Activated CD4-positive, CD25-positive, alpha-beta regulatory T cell treated with anti-CD3 and anti-CD28 coated beads, Interleukin-2, amount 50 U/mL, for 16 hours (primary cell): Measurements from ENCODE around the gene ENDOV.

Experiments used
- DNase-seq: peaks from one replicate; pipeline ENCODE4 v3.0.0-alpha.2; 2020; ENCODE audit warnings: low read depth, low spot score

The ENDOV gene

DNA sequence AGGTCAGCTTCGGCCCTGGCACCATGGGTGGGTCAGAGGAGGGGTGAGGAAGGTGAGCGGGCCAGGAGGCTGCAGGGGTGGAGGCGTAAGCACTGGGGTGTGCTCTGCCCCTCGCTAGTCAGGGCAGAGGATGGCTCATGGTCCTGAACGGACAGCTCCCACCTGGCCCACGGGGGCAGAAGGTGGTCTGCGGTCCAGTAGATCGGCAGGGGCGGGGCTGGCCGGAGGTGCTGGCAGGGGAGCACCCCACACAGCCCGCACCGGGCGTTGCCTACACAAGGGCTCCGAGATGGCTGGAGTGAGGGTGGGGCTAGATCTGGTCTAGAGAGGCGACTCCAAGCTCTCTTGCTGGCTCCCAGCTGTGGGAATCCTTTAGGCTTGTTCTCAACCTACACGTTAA, 53.3 kb downstream of the ENDOV start:
- no peak for DNase-seq

DNA sequence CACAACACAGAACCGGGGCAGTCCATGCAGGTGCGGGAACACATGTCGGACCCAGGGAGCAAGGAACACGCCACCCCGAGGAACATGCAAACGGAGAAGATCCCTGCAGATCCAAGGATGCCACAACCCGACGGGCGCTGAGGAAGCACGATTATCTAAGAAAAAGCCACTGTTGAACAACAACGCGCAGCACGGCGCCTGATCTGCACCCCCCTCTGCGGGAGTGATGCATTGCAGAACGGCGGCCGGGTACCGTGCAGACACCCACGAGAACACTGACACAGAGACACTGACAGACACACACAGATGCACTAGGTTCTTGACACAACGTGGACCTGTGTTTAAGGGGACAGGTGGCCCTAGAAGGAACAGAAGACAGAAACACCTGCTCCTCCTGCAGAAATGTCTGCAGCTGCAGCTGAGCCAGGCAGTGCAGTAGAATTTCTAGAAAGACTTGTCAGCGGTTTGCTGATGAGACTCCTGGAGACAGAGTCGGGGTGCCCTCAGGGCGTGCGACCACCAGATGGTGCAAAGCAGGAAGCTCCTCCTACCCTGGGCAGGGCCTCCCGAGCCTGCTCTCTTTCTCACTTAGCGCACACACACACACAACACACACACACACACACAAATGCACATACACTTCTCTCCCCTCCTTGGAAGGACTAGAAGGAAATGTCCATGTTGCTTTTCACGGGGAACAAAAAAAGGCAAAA, 54.0 kb downstream of the ENDOV start:
- DNase-seq, result no peak

- no peak for DNase-seq
These were observed 54.7 kb downstream of the ENDOV start for GRCh38 chr17:80469667-80470066.

DNA sequence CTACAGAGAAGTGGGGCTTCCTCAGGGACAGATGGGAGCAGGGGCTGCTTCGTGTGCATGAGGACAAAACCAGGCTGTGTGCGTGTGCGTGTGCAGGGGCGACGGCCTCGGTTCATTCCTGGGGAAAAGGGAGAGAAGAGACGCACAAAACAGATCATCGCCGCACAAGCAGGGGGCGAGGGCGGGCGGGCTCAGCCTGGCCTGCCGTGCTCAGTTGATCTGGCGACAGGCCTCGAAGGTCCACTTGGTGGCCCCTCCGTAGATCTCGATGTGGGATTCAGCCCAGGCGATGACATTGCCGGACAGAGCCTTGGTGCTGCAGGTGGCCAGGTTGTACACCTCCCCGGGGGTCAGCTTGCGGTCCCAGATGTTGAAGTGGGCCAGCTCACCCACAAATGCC, 55.6 kb downstream of the ENDOV start:
- no peak for DNase-seq

- no peak for DNase-seq
These were observed 57.0 kb downstream of the ENDOV start for GRCh38 chr17:80471922-80472321.

GRCh38 chr17:80472996-80473395, 58.0 kb downstream of the ENDOV start:
- no peak for DNase-seq

- DNase-seq, result no peak
These were observed 58.7 kb downstream of the ENDOV start for GRCh38 chr17:80473701-80474100.

- DNase-seq, result no peak
These were observed 59.4 kb downstream of the ENDOV start for GRCh38 chr17:80474231-80474960.

- no peak for DNase-seq
These were observed 60.3 kb downstream of the ENDOV start for GRCh38 chr17:80474961-80475909.

GRCh38 chr17:80475910-80476876, 61.2 kb downstream of the ENDOV start, which contains the start of gene NPTX1:
Gene NPTX1, minus strand, starts transcription at chr17:80476607. Its CDS starts 161 bp downstream, at chr17:80476446.
- DNase-seq, result no peak

DNA sequence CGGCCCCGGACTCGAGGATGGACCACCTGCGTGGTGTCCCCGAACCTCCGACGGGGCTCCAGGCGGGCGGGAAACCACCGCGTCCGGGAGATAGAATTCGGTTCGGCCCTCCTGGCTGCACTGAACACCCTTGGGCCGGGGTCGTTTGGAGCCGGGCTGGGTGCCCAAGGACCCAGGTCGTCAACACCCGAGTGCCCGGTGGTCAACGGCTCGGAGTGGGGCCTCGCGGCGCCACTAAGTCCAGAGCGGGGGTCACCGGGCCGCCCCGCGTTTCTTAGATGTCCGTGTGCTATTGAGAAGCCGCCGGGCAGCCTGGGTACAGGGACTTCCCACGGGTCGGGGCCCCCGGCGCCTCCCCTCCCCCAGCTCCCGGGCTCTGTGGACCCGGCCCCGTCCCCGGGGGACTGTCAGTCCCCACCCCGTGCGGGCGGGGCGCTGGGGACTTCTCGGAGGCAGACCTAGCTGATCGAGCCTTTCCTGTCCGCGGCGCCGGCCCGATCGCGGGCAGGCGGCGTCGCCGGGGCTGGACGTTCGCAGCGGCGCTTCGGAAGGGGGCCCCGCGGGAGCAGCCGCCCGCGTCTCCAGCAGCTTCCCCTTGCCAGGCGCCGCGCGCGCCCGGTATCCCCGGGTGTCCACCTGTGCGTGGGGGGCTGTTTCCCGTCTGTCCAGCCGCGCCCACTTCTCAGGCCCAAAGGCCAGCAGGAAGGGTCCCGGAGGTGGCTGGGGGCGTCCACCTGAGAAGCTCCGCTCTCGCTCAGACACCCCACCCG, 62.1 kb downstream of the ENDOV start:
- no peak for DNase-seq

DNA sequence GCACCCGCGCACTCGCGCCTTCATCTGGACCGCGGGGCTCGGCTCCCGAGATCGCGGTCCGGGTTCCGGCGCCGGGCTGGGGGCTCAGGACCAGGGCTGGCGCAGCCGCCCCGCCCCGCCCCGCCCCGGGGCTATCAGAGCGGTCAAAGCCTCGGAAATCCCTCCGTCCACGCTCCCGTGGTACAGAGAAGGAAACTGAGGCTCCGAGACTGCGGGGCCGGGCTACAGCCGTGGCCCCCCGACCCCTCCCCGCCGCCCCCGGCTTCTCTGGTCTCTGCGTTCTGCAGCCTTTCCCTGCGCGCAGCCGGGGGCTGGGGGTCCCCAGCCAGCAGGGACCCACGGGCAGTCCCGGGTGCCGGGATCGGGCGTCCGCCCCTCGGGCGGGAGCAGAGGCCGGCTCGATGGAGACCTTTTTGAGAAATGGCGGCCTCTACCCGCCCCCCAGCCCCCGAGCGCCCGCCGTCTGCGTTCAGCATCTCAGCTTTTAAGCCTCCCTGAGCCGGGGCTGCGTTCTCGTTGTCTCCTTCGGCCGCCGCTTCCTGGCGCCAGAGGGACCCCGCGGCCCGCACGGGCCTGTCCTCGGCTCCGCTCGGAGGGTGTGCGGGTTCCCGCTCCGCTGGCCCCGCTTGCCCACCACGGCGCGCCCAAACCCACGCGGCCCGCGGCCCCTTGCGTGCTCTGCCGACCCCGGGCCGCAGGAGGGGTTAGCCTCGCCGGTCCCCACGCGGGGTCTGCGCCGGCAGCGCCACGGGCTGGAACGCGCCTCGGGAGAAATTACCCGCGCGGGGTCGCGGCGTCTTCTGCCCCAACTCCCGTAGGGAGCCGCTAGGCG, 62.9 kb downstream of the ENDOV start:
- no peak for DNase-seq

- no peak for DNase-seq
These were observed 63.7 kb downstream of the ENDOV start for GRCh38 chr17:80478487-80479245.

DNA sequence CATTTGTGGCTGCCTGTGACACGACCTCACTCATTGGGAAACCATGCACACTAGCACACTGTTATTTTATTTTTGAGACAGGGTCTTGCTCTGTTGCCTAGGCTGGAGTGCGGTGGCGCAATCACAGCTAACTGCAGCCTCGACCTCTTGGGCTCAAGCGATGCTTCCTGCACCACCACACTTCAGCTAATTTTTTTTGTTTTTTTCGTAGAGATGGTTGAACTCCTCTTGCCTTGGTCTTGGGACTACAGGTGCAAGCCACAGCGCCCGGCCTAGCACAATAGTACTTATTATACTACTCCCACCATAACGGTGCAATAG, 64.2 kb downstream of the ENDOV start:
- DNase-seq, result no peak

DNA sequence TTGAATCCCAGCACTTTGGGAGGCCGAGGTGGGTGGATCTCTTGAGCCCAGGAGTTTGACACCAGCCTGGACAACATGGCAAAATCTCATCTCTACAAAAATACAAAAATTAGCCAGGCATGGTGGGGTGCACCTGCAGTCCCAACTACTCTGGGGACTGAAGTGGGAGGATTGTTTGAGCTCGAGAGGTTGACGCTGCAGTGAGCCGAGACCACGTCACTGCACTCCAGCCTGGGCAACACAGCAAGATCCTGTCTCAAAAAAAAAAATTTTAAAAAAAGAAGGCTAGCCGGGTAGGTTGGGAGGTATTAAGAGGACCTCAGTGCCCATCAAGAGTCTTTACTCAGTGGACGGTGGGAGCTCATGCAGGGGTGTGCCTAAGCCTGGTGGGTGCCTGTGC, 65.3 kb downstream of the ENDOV start:
- no peak for DNase-seq

GRCh38 chr17:80481284-80482057, 66.5 kb downstream of the ENDOV start:
- no peak for DNase-seq

GRCh38 chr17:80482058-80482318, 67.0 kb downstream of the ENDOV start:
- DNase-seq, result no peak
